CD4-positive, alpha-beta T cell (primary cell): Measurements from ENCODE around the gene PIP5K1C. TPM values are rescaled to one million over a fixed set of nuclear protein-coding genes. Genes with fewer than 3 reads are reported as not detected.

Experiments used
- total RNA-seq, 174 experiments: library from RNA in 2 of 174; stranded (reverse) in 2 of 174; gene quantifications; one replicate each; pipeline ENCODE4 v1.2.3 and lab custom pipeline; 2021 to 2026

The PIP5K1C gene
- total RNA-seq, 2 experiments from 2014 or later, result 14.7 to 15.5 TPM

Other genes with a start within 250 kb of the PIP5K1C start
- not detected for gene SMIM24, start 219.9 kb downstream of the PIP5K1C start, total RNA-seq
- not detected for gene SMIM44, start 217.0 kb downstream of the PIP5K1C start, total RNA-seq
- 1 to 10 TPM; 3.9 to 4.7 TPM for gene DOHH, start 199.8 kb downstream of the PIP5K1C start, total RNA-seq
- gene FZR1, start 194.2 kb downstream of the PIP5K1C start, total RNA-seq, result 100 to 1,000 TPM; 109 to 116 TPM
- gene TEKTIP1, start 161.3 kb downstream of the PIP5K1C start, total RNA-seq, result 1 to 10 TPM; 5.7 to 6.0 TPM
- gene MFSD12, start 142.9 kb downstream of the PIP5K1C start, total RNA-seq, result 10 to 100 TPM; 62.5 to 65.0 TPM
- 10 to 100 TPM; 34.3 to 36.6 TPM for gene HMG20B, start 127.5 kb downstream of the PIP5K1C start, total RNA-seq
- gene GIPC3, start 115.0 kb downstream of the PIP5K1C start, total RNA-seq, result 1 to 10 TPM; 1.1 TPM
- under 1 TPM; 0.47 to 0.75 TPM for gene TBXA2R, start 93.6 kb downstream of the PIP5K1C start, total RNA-seq
- 10 to 100 TPM; 25.8 to 25.9 TPM for gene CACTIN, start 73.7 kb downstream of the PIP5K1C start, total RNA-seq
- 1 to 10 TPM; 8.2 to 9.0 TPM for gene TJP3, start 7.9 kb upstream of the PIP5K1C start, total RNA-seq
- gene APBA3, start 61.2 kb upstream of the PIP5K1C start, total RNA-seq, result 10 to 100 TPM; 45.8 to 50.0 TPM
- 10 to 100 TPM; 68.9 to 71.1 TPM for gene MRPL54, start 62.2 kb upstream of the PIP5K1C start, total RNA-seq
- gene RAX2, start 71.8 kb upstream of the PIP5K1C start, total RNA-seq, result not detected
- 1 to 10 TPM; 9.1 to 9.4 TPM for gene MATK, start 85.9 kb upstream of the PIP5K1C start, total RNA-seq
- under 1 TPM; 0.73 to 0.82 TPM for gene ZFR2, start 168.6 kb upstream of the PIP5K1C start, total RNA-seq
- not detected for gene ATCAY, start 180.2 kb upstream of the PIP5K1C start, total RNA-seq
- not detected for gene NMRK2, start 232.6 kb upstream of the PIP5K1C start, total RNA-seq